Activated T-helper 17 cell treated with anti-CD3 and anti-CD28 coated beads, Interleukin-2, amount 50 U/mL, for 72 hours (primary cell): ENCODE results near the gene CD200. TPM values are rescaled to one million over a fixed set of nuclear protein-coding genes. Genes with fewer than 3 reads are reported as not detected.

Experiments used
- ATAC-seq: fragments of 150-1000 bp; cut with Tn5 transposase; replicated peaks from 2 replicates; pipeline ENCODE4 v1.10.0; 2021; ENCODE audit warnings: mild to moderate bottlenecking, moderate library complexity
- H3K27ac Mint-ChIP-seq: one replicate; pipeline ENCODE4 v1.8.0; 2022; ENCODE audit warnings: mixed read lengths
- H3K27me3 Mint-ChIP-seq: one replicate; pipeline ENCODE4 v1.8.0; 2022; ENCODE audit warnings: mixed read lengths
- H3K36me3 Mint-ChIP-seq: one replicate; pipeline ENCODE4 v1.8.0; 2022; ENCODE audit warnings: low read depth, mild to moderate bottlenecking, mixed read lengths
- H3K4me1 Mint-ChIP-seq: one replicate; pipeline ENCODE4 v1.8.0; 2022; ENCODE audit warnings: mixed read lengths
- H3K4me3 Mint-ChIP-seq: one replicate; pipeline ENCODE4 v1.8.0; 2022; ENCODE audit warnings: mild to moderate bottlenecking, mixed read lengths
- H3K9me3 Mint-ChIP-seq: one replicate; pipeline ENCODE4 v1.8.0; 2022; ENCODE audit warnings: mixed read lengths
- total RNA-seq, 2 donors: library from RNA; stranded (reverse); gene quantifications; one replicate each; pipeline ENCODE4 v1.2.3, GENCODE V29; 2022

CD200 gene
- total RNA-seq, 2 donors from 2014 or later, result 5.1 to 26.8 TPM

DNA sequence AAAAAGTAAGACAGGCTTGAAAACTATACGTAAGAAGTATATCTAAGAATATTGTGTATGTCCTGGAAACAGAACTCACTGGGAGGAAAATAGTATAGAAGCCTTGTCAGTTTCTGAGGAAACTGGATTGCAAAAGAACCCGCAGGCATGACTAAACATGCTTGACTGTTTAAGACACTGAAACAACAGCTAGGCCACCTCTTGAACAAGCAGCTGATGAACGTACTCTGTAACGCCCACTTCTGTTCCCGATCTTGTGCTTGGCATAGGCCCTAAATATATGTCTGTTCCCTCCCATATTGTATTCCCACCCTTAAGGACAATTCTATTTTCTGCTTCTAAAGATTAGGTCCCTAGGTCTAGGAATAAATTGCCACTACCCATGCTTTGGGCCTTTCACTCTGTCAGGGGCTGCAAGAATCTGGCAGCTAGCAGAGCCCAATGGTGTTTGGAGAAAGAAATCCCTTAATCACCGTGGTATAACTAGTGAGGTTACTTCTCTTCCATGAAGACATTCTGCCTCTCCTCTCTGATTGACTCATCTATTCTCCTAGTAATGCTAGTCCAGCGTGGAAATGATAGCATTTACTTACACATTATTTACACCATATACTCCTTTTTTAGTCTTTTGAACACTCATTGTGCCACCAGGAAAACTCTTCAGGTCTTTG, 46.2 kb downstream of the CD200 start:
- Mint-ChIP-seq H3K9me3 (peaks cover 5% of the 10 kb centered on the region), H3K4me1 (peaks cover 3% of the 10 kb centered on the region), H3K27ac (no peak overlapping the region), H3K36me3 (no peaks in the 10 kb centered on the region), H3K4me3 (no peak overlapping the region), H3K27me3 (no peaks in the 10 kb centered on the region)
- peak; percentile 19 for ATAC-seq

DNA sequence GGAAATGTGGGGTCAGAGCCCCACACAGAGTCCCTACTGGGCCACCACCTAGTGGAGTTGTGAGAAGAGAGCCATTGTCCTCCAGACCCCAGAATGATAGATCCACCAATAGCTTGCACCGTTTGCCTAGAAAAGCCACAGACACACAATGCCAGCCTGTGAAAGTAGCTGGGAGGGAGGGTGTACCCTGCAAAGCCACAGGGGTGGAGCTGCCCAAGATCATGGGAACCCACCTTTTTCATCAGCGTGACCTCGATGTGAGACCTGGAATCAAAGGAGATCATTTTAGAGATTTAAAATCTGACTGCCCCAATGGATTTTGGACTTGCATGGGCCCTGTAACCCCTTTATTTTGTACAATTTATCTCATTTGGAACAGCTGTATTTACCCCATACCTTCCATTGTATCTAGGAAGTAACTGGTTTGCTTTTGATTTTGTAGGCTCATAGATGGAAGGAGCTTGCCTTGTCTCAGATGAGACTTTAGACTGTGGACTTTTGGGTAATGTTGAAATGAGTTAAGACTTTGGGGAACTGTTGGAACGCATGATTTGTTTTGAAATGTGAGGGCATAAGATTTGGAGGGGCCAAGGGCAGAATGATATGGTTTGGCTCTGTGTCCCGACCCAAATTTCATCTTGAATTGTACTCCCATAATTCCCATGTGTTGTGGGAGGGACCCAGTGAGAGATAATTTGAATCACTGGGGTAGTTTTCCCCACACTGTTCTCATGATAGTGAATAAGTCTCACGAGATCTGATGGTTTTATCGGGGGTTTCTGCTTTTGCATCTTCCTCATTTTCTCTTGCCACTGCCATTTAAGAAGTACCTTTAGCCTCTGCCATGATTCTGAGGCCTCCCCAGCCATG, 49.0 kb downstream of the CD200 start:
- H3K4me1 Mint-ChIP-seq, result peaks cover 11% of the 10 kb centered on the region
- no peaks in the 10 kb centered on the region for H3K27me3 Mint-ChIP-seq
- no peaks in the 10 kb centered on the region for H3K36me3 Mint-ChIP-seq
- peaks cover 1% of the 10 kb centered on the region for H3K9me3 Mint-ChIP-seq
- no peak overlapping the region for H3K4me3 Mint-ChIP-seq
- ATAC-seq, result no peak
- H3K27ac Mint-ChIP-seq, result no peak overlapping the region

DNA sequence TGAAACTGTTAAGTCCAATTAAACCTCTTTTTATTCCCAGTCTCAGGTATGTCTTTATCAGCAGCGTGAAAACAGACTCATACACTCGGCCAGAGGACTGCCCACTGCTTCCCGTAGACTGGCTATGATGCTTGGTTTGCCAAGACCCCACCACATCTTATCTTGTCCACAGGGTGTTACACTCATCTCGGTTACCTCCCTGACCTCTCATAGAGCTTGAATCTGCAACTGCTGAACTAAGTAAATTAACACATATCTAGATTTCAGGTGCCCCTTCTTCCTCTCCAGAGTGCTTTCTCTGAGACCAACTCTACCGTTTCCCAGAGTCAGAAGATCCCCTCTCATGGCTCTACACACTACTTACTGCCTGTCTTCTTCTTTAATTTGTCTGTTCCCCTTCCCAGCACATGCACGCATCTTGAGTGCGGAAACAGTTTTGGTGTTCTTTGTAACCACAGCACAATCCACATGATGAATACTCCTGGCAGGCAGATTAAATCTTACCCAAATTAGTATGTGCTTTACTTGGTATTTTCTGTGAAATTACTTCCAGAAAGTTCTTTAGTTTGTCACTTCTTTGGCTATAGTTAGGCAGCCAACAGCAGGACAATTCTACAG, 49.7 kb downstream of the CD200 start:
- Mint-ChIP-seq H3K4me1 (peaks cover 11% of the 10 kb centered on the region), H3K4me3 (no peak overlapping the region), H3K9me3 (no peaks in the 10 kb centered on the region), H3K27me3 (no peaks in the 10 kb centered on the region), H3K27ac (no peak overlapping the region), H3K36me3 (no peaks in the 10 kb centered on the region)
- no peak for ATAC-seq

GRCh38 chr3:112384769-112385168, 51.8 kb downstream of the CD200 start:
- H3K27ac Mint-ChIP-seq, result peak overlapping the region; percentile 22
- no peaks in the 10 kb centered on the region for H3K27me3 Mint-ChIP-seq
- H3K4me1 Mint-ChIP-seq, result peaks cover 11% of the 10 kb centered on the region
- no peaks in the 10 kb centered on the region for H3K9me3 Mint-ChIP-seq
- H3K4me3 Mint-ChIP-seq, result peak overlapping the region; percentile 16
- peak; percentile 81 for ATAC-seq
- H3K36me3 Mint-ChIP-seq, result no peaks in the 10 kb centered on the region

- no peak overlapping the region for H3K27ac Mint-ChIP-seq
- H3K27me3 Mint-ChIP-seq, result no peaks in the 10 kb centered on the region
- no peaks in the 10 kb centered on the region for H3K36me3 Mint-ChIP-seq
- H3K9me3 Mint-ChIP-seq, result no peaks in the 10 kb centered on the region
- no peak for ATAC-seq
- no peak overlapping the region for H3K4me3 Mint-ChIP-seq
- H3K4me1 Mint-ChIP-seq, result peaks cover 11% of the 10 kb centered on the region
Observed at GRCh38 chr3:112388972-112389371, 56.0 kb downstream of the CD200 start.

- no peak for ATAC-seq
- no peaks in the 10 kb centered on the region for H3K9me3 Mint-ChIP-seq
- H3K27ac Mint-ChIP-seq, result no peak overlapping the region
- H3K27me3 Mint-ChIP-seq, result no peaks in the 10 kb centered on the region
- peaks cover 6% of the 10 kb centered on the region for H3K4me1 Mint-ChIP-seq
- no peaks in the 10 kb centered on the region for H3K36me3 Mint-ChIP-seq
- no peak overlapping the region for H3K4me3 Mint-ChIP-seq
Observed at GRCh38 chr3:112389961-112390360, 57.0 kb downstream of the CD200 start.

DNA sequence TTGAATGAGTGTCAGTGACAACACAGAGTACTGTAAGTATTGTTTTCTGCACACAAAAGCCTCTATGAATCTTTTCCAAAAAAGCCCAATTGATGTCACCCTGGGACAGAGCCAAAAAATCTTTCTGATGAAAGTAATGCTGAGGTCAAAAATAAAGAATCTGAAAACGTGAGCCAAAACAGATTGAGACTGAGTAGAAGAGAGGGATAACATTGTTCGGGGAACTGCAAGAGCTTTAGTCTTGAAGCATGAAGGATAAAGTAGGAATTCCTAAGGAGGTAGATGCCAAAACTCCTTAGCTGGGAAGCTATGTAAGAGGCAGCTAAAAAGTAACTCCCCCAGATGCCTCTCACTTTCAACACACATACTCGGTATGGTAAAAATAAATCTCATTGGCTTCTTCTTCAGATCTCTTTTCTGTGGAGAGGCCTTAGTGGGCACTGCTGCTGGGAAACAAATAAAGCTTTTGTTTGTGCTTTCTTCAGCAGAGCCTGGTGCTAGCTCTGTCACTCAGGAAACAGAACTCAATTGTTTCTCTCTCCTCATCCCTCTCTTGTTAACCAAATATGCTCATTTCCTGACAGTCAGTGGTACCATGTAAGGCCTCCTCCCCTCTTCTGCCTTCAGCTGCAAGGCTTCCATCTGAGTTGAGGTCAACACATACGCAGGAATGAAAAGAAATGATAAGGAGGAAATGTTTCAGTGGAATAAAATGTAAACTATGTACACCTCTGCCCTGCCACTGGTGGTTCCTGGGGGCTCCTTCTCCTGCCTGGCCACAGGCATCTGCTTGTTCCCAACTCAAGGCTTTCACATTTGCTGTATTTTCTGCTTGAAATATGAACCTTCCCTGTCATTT, 58.1 kb downstream of the CD200 start:
- Mint-ChIP-seq H3K4me1 (no peaks in the 10 kb centered on the region), H3K4me3 (no peak overlapping the region), H3K27me3 (peaks cover 4% of the 10 kb centered on the region), H3K27ac (no peak overlapping the region), H3K9me3 (no peaks in the 10 kb centered on the region), H3K36me3 (no peaks in the 10 kb centered on the region)
- peak; percentile 57 for ATAC-seq

GRCh38 chr3:112391648-112392047, 58.7 kb downstream of the CD200 start:
- ATAC-seq, result peak; percentile 11
- Mint-ChIP-seq H3K4me1 (no peaks in the 10 kb centered on the region), H3K9me3 (no peaks in the 10 kb centered on the region), H3K36me3 (no peaks in the 10 kb centered on the region), H3K27me3 (peaks cover 4% of the 10 kb centered on the region), H3K4me3 (no peak overlapping the region), H3K27ac (no peak overlapping the region)

DNA sequence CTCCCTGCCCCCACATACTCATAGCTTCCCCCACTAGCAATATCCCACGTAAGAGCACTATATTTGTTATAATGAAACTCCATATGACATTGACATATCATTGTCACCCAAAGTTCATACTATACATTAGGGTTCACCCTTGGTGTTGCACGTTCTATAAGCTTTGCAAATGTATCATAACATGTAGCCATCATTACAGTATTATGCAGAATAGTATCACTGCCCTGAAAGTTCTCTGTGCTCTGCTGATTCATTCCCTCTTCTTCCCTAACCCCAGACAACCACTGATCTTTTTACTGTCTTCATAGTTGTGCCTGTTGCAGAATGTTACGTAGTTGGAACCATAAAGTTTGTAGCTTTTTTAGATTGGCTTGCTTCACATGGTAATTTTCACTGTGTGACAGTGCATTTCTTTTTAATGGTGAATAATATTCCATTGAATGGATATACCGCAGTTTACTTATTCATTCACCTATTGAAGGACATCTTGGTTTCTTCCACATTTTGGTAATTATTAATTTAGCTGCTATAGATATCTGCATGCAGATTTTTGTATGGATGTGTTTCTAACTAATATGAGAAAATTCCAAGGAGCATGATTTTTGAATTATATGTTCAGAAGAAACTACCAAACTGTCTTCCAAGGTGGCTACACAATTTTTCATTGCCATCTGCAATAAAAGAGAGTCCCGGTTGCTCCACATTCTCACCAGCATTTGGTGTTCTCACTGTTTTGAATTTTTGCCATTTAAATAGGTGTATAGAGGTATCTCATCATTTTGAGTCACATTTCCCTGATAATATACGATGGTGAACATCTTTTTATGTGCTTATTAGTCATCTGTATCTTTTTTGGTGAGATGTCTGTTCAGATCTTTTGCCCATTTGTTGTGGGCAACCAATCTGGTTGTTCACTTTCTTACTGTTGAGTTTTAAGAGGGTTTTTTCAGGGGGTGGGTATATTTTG, 59.7 kb downstream of the CD200 start:
- Mint-ChIP-seq H3K27ac (no peak overlapping the region), H3K27me3 (peaks cover 4% of the 10 kb centered on the region), H3K4me1 (no peaks in the 10 kb centered on the region), H3K4me3 (no peak overlapping the region), H3K36me3 (no peaks in the 10 kb centered on the region), H3K9me3 (no peaks in the 10 kb centered on the region)
- peak; percentile 63 for ATAC-seq

DNA sequence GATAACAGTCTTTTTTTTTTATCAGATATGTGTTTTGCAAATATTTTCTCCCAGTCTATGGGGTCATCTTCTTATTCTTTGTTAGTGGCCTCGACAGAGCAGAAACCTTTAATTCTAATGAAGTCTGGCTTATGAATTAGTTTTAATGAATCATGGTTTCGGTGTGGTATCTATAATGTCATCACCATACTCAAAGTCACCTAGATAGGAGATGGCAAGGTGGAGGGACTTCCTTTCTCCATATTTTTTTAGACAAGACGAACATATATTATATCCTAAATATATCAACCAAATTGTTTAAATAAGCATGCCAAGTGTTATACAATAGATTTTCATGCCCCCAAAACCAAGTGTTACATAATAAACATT, 60.4 kb downstream of the CD200 start:
- Mint-ChIP-seq H3K9me3 (no peaks in the 10 kb centered on the region), H3K27me3 (peaks cover 4% of the 10 kb centered on the region), H3K36me3 (no peaks in the 10 kb centered on the region), H3K4me3 (no peak overlapping the region), H3K27ac (no peak overlapping the region), H3K4me1 (no peaks in the 10 kb centered on the region)
- peak; percentile 39 for ATAC-seq

DNA sequence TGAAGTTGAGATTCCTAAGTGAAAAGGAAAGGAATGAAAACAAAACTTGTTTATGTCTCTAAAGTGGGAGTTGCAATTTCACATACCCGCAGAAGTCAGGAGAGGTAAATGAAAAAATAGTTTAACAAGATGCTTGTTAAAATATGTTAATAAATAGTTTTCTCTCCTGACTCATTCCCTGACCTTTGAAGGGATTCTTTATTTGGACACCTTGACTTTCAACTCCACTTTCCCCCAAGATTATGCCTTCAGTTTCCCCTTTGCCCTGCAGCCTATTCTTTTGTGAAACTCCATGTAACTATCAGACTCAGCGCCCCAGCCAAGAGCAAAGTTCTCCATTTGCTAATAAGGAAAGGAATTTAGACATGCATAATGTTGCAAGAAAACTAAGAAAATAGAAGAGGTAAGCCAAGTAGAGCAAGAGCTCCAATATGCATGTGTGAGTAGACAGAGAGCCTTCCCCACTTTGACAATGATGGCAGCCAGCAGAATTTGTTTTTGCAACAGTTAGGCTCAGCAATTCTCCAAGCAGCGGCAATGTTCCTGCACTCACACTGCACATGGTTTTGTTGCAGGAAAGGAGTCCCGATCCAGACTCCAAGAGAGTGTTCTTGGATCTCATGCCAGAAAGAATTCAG, 61.2 kb downstream of the CD200 start:
- Mint-ChIP-seq H3K36me3 (no peaks in the 10 kb centered on the region), H3K27ac (no peak overlapping the region), H3K9me3 (no peaks in the 10 kb centered on the region), H3K4me3 (no peak overlapping the region), H3K4me1 (no peaks in the 10 kb centered on the region), H3K27me3 (peaks cover 4% of the 10 kb centered on the region)
- no peak for ATAC-seq

- Mint-ChIP-seq H3K9me3 (no peaks in the 10 kb centered on the region), H3K36me3 (no peaks in the 10 kb centered on the region), H3K27me3 (peaks cover 4% of the 10 kb centered on the region), H3K27ac (no peak overlapping the region), H3K4me3 (no peak overlapping the region), H3K4me1 (no peaks in the 10 kb centered on the region)
- ATAC-seq, result no peak
Observed at GRCh38 chr3:112395181-112395895, 62.4 kb downstream of the CD200 start.
